Endothelial cell of umbilical vein (primary cell): ENCODE results near the gene RIMBP2. TPM values are rescaled to one million over a fixed set of nuclear protein-coding genes. Genes with fewer than 3 reads are reported as not detected.

ENCODE experiments used
- BruUV-seq: library from RNA; stranded (reverse); fragments of 400-500 nt; replicated peaks from 2 replicates; lab custom pipeline; 2021; lab: Mats Ljungman, UMichigan
- CTCF ChIA-PET: fragments of 300-600, 350-600 bp; sonication (Branson Sonifier 250); formaldehyde crosslinking; loops from one replicate; lab custom pipeline; 2021; ENCODE audit warnings: antibody characterized with exemption, inconsistent platforms; lab: Charles Lee
- POLR2A ChIA-PET: fragments of 300-600, 350-600 bp; sonication (Branson Sonifier 250); formaldehyde crosslinking; loops from one replicate; lab custom pipeline; 2021; ENCODE audit warnings: antibody characterized with exemption, inconsistent platforms; lab: Charles Lee
- DNase-seq: peaks from one replicate; pipeline ENCODE4 v3.0.0-alpha.2; 2011; ENCODE audit warnings: low read depth, low spot score
- FAIRE-seq: peaks from 2 replicates; lab custom pipeline; 2011; peaks lifted over from hg19 to GRCh38; lab: Jason Lieb, UNC
- H2AFZ ChIP-seq: 2 replicates; pipeline ENCODE4 v1.6.0; 2012; ENCODE audit warnings: low read depth, low read length, control low read depth, inconsistent platforms
- H3K27ac ChIP-seq: 2 replicates; pipeline ENCODE4 v1.5.1; 2011; ENCODE audit warnings: low read depth, mild to moderate bottlenecking, control low read depth, low read length, moderate library complexity; ENCODE audit not compliant: insufficient read depth
- H3K27me3 ChIP-seq, 2 experiments: 2 replicates each; pipeline versions ENCODE4 v1.6.0 to v1.6.1; 2011; ENCODE audit warnings: low read length in 2 of 2, mixed read lengths in 1 of 2; ENCODE audit not compliant: control insufficient read depth in 2 of 2, insufficient read depth in 2 of 2
- H3K36me3 ChIP-seq, 2 experiments: 2 replicates in 1 of 2; 3 replicates in 1 of 2; pipeline ENCODE4 v1.5.1; 2011; ENCODE audit warnings: low read length in 2 of 2, mild to moderate bottlenecking in 1 of 2, moderate library complexity in 1 of 2; ENCODE audit not compliant: control insufficient read depth in 2 of 2, insufficient read depth in 2 of 2; ENCODE audit errors: extremely low read depth in 1 of 2
- H3K4me1 ChIP-seq: 3 replicates; pipeline ENCODE4 v1.5.1; 2011; ENCODE audit warnings: mild to moderate bottlenecking, low read length; ENCODE audit not compliant: control insufficient read depth, insufficient read depth; ENCODE audit errors: extremely low read depth
- H3K4me2 ChIP-seq: 2 replicates; pipeline ENCODE4 v1.6.1; 2011; ENCODE audit warnings: low read length, control low read depth, mixed read lengths; ENCODE audit not compliant: insufficient read depth
- H3K4me3 ChIP-seq, 3 experiments: fragments of 200-600 bp in 1 of 3; sonication (generic), shearing (Covaris generic) in 1 of 3; replicated peaks in 1 of 3; 2 replicates each; pipeline ENCODE4 v1.5.1; 2011 to 2016; ENCODE audit warnings: control low read depth in 3 of 3, low read length in 3 of 3, mild to moderate bottlenecking in 2 of 3, inconsistent platforms in 1 of 3, low read depth in 1 of 3, moderate library complexity in 1 of 3; ENCODE audit not compliant: insufficient read depth in 1 of 3
- H3K79me2 ChIP-seq: 2 replicates; pipeline ENCODE4 v1.6.0; 2012; ENCODE audit warnings: low read length, inconsistent platforms; ENCODE audit not compliant: control insufficient read depth, insufficient read depth
- H3K9ac ChIP-seq: replicated peaks from 2 replicates; pipeline ENCODE3; 2011; ENCODE audit warnings: low read length, control low read depth; ENCODE audit not compliant: insufficient read depth; ENCODE audit errors: extremely low read depth
- H3K9me1 ChIP-seq: replicated peaks from 3 replicates; pipeline ENCODE4 v1.6.0; 2011; ENCODE audit warnings: mild to moderate bottlenecking, low read length; ENCODE audit not compliant: control insufficient read depth, insufficient read depth; ENCODE audit errors: extremely low read depth
- H3K9me3 ChIP-seq: replicated peaks from 2 replicates; pipeline ENCODE4 v1.5.1; 2012; ENCODE audit warnings: low read length, inconsistent platforms; ENCODE audit not compliant: control insufficient read depth, insufficient read depth
- H4K20me1 ChIP-seq: replicated peaks from 2 replicates; pipeline ENCODE3; 2011; ENCODE audit warnings: mild to moderate bottlenecking, low read length; ENCODE audit not compliant: control insufficient read depth, insufficient read depth; ENCODE audit errors: extremely low read depth
- EZH2 ChIP-seq: IDR thresholded peaks from 2 replicates; pipeline ENCODE4 v1.6.1; 2012; ENCODE audit warnings: borderline replicate concordance, low read depth, mild to moderate bottlenecking, moderate library complexity, low read length, inconsistent platforms; ENCODE audit not compliant: severe bottlenecking
- FOS ChIP-seq: IDR thresholded peaks from 2 replicates; pipeline ENCODE4 v1.6.1; 2011; ENCODE audit warnings: mild to moderate bottlenecking, low read length, moderate library complexity, borderline replicate concordance; ENCODE audit not compliant: insufficient read depth
- GATA2 ChIP-seq: IDR thresholded peaks from 2 replicates; pipeline ENCODE4 v1.7.0; 2011; ENCODE audit warnings: low read depth, mild to moderate bottlenecking, moderate library complexity, mixed read lengths, low read length; ENCODE audit not compliant: insufficient read length, insufficient read depth
- JUN ChIP-seq: IDR thresholded peaks from 2 replicates; pipeline ENCODE4 v1.6.1; 2011; ENCODE audit warnings: borderline replicate concordance, low read depth; ENCODE audit not compliant: insufficient read length, insufficient read depth
- MAX ChIP-seq: IDR thresholded peaks from 2 replicates; pipeline ENCODE4 v1.6.1; 2011; ENCODE audit not compliant: insufficient read depth, insufficient read length
- MYC ChIP-seq: IDR thresholded peaks from one replicate; pipeline ENCODE4 v1.6.1; 2011; ENCODE audit warnings: mild to moderate bottlenecking, low read depth, low read length
- POLR2A ChIP-seq: IDR thresholded peaks from 2 replicates; pipeline ENCODE4 v1.6.1; 2012; ENCODE audit warnings: low read depth, mild to moderate bottlenecking, control low read depth, low read length
- POLR2AphosphoS5 ChIP-seq: IDR thresholded peaks from 2 replicates; pipeline ENCODE4 v1.6.1; 2012; ENCODE audit warnings: low read depth, mild to moderate bottlenecking, control low read depth, low read length, moderate library complexity; ENCODE audit not compliant: insufficient read depth
- dilution Hi-C: fragments of 300-500 bp; cut with MboI; formaldehyde crosslinking; loops from one replicate; pipeline ENCODE4 v1.15.0; 2019; ENCODE audit warnings: low sequenced_read_pairs; ENCODE audit not compliant: extremely low pct_ligation_motif_present
- intact Hi-C: fragments of 100-400 bp; cut with micrococcal nuclease; formaldehyde crosslinking; loops from one replicate; pipeline ENCODE4 v1.10.0; 2022
- polyA plus RNA-seq, 4 experiments: library from polyadenylated mRNA; depleted of rRNA in 3 of 4; stranded (reverse) in 3 of 4; unstranded in 1 of 4; fragments of >200 nt; gene quantifications; 2 replicates each; pipeline versions ENCODE4 v1.2.1 to v1.2.3, GENCODE V29; 2011 to 2012; ENCODE audit warnings: missing spikeins in 1 of 4
- total RNA-seq: library from RNA; stranded (reverse); gene quantifications from 2 replicates; pipeline ENCODE4 v1.2.3, GENCODE V29; 2021
- TF ChIP-seq, protein P1 (sequence below), 2 donors: IDR thresholded peaks; 1 replicate in 1 of 2; 2 replicates in 1 of 2; pipeline ENCODE4 v1.5.1; 2011; ENCODE audit warnings: low read length in 2 of 2, mild to moderate bottlenecking in 2 of 2, moderate library complexity in 2 of 2, control low read depth in 1 of 2, inconsistent platforms in 1 of 2, low read depth in 1 of 2; ENCODE audit not compliant: insufficient read depth in 1 of 2; ENCODE audit errors: extremely low read depth in 1 of 2

Gene RIMBP2
- total and polyA plus RNA-seq, 2 donors (not counting 3 experiments of a cell fraction or from before 2014, with no cell fraction given), result 0.04 TPM; not detected in 1

DNA sequence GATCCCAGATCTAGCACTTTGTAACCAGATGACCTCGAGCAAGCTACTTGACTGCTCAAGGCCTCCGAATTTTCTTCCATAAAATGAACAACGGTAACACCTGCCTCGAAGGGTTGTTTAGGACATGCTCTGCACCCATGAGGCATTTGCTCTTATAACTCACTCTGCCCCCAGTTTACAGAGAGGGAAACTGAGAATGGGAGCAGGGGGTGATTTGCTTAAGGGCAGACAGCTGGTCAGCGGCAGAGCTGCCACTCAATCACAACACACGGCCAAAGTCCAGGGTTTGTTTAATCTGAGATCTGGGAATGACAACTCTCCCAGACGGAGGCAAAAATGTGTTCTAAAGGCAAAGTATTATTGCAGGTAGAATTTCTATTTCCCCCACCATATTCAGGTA lies 156.3 kb downstream of the RIMBP2 start:
- no peaks in the 10 kb centered on the region for H3K4me1 ChIP-seq
- H3K4me2 ChIP-seq, result no peak overlapping the region
- H3K27me3 ChIP-seq, result no peaks in the 10 kb centered on the region
- ChIA-PET CTCF (no interaction called here), POLR2A (no interaction called here)
- no peaks in the 10 kb centered on the region for H4K20me1 ChIP-seq
- no peaks in the 10 kb centered on the region for H3K9me1 ChIP-seq
- dilution Hi-C loops, result no loop called here
- no peak overlapping the region for H2AFZ ChIP-seq
- no peak for TF ChIP-seq EZH2
- TF ChIP-seq MAX, result no peak
- TF ChIP-seq GATA2, result no peak
- no peak for TF ChIP-seq FOS
- no peak for TF ChIP-seq POLR2A
- no peak for TF ChIP-seq MYC
- no peak for TF ChIP-seq JUN
- TF ChIP-seq, protein P1, sequence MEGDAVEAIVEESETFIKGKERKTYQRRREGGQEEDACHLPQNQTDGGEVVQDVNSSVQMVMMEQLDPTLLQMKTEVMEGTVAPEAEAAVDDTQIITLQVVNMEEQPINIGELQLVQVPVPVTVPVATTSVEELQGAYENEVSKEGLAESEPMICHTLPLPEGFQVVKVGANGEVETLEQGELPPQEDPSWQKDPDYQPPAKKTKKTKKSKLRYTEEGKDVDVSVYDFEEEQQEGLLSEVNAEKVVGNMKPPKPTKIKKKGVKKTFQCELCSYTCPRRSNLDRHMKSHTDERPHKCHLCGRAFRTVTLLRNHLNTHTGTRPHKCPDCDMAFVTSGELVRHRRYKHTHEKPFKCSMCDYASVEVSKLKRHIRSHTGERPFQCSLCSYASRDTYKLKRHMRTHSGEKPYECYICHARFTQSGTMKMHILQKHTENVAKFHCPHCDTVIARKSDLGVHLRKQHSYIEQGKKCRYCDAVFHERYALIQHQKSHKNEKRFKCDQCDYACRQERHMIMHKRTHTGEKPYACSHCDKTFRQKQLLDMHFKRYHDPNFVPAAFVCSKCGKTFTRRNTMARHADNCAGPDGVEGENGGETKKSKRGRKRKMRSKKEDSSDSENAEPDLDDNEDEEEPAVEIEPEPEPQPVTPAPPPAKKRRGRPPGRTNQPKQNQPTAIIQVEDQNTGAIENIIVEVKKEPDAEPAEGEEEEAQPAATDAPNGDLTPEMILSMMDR (IDR thresholded peaks at IDR 0.05; ENCODE audit: extremely low read depth in 1 of 2, insufficient read depth in 1 of 2, low read depth in 1 of 2, low read length in 2 of 2), result no peak
- no peak for TF ChIP-seq POLR2AphosphoS5
- H3K79me2 ChIP-seq, result no peaks in the 10 kb centered on the region
- no TSS peak for BruUV-seq
- H3K4me3 ChIP-seq, result no peak overlapping the region
- no peak overlapping the region for H3K9ac ChIP-seq
- H3K36me3 ChIP-seq, result no peaks in the 10 kb centered on the region
- intact Hi-C loops, result no loop called here
- no peak overlapping the region for H3K27ac ChIP-seq
- H3K9me3 ChIP-seq, result peaks cover 5% of the 10 kb centered on the region
- DNase-seq (no peak), FAIRE-seq (no peak)
